DMS53 treated with DMSO at 0.1 percent for 48 hours (cell line): ENCODE data around the gene TBKBP1.
"Not testable (repeated sequence)": the region's sequence is repeated elsewhere in the genome, so short reads cannot be mapped to it uniquely, and the experiment has no call there.

ENCODE experiments used
- DNase-seq: peaks from one replicate; lab custom pipeline; 2025; ENCODE audit not compliant: unreplicated experiment; lab: John Stamatoyannopoulos, UW

TBKBP1 gene

DNA sequence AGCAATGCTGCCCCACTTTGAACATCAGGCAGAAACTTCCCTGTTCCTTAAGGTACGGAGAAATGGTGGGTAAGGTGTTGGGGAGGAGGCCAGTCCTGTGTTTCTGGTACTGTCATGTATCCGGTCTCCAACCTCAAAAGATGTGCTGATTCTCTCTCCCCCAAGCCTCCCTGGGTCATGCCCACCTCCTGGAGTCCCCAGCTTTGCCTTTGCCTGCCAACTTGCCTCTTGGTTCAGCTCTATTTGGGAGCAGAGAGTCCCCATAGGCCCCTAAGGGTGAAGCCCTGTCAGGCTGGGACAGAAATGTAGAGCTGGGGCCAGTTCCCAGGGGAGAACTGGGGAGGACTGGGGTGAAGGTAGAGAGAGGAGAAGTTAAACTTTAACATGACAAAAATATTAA is 37.4 kb downstream of the TBKBP1 start:
- no peak for DNase-seq

DNA sequence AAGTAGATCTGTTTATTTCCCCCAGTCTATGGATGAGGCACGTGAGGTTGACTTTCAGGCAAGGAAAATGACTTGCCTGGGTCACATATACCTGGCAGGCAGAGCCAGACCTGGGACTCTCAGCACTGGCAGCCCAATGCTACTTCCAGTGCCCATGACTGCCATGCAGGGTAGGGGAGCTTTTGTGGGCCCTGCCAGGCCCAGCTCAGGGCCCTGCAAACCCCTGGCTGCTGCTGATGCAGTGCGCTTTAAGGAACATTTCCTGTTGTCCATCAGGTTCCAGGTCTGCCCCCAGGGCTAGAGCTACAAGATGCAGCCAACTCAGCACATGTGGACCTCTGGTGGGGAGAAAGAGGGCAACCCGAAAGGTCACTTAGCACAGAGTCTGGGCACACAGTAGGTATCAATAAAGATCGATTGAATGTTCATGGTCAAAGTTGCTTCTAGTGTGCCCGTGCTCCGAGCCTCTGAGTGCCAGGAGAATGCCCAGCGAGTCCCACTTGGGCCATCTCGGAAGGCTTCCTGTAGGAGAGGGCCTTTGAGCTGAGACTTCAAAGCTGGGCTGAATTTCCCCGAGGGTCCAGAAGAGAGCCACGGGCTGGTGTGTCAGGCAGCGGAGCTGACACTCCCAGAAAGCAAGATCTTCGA is 38.6 kb downstream of the TBKBP1 start:
- DNase-seq: no peak

DNA sequence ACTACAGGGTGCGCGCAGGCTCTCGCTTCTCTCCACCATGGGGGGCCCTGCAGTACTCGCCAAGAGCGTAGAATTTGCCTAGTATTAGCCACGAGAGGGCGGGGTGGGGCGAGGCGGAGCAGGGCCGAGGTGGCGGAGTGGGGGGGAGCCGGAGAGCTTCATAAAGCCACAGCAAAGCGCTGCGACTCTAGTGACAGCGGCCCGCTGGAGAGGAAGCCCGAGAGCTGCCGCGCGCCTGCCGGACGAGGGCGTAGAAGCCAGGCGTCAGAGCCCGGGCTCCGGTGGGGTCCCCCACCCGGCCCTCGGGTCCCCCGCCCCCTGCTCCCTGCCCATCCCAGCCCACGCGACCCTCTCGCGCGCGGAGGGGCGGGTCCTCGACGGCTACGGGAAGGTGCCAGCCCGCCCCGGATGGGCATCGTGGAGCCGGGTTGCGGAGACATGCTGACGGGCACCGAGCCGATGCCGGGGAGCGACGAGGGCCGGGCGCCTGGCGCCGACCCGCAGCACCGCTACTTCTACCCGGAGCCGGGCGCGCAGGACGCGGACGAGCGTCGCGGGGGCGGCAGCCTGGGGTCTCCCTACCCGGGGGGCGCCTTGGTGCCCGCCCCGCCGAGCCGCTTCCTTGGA is 39.2 kb downstream of the TBKBP1 start, which contains the start of gene TBX21:
Gene TBX21 (plus strand): TSS at position 190 of the 627 bp plus-strand sequence. CDS start 219 bp downstream, at position 409.
- DNase-seq: peak; percentile 54

DNA sequence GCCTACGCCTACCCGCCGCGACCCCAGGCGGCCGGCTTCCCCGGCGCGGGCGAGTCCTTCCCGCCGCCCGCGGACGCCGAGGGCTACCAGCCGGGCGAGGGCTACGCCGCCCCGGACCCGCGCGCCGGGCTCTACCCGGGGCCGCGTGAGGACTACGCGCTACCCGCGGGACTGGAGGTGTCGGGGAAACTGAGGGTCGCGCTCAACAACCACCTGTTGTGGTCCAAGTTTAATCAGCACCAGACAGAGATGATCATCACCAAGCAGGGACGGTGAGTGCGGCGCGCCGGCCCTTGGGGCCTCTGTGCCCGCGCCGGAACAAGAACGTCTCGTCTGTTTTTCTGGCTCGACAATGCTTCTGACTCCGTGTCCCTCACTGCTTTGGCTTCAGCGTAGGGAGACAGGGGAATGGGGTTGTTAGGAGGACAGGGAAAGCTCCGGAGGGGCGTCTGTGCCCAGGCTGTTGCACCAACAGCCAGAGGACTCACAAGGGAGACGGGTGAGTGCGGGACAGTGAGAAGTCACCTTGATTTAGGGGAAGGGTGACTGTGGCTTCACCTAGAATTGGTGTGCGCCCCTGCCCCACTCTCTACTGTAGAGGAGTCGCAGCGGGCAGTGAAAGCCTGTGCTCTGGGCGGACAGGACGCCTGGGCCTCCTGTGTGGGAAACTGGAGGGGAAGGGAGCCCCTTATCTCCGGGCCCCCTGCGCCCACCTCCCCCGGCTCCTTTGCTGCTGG is 39.9 kb downstream of the TBKBP1 start:
- no peak for DNase-seq

DNA sequence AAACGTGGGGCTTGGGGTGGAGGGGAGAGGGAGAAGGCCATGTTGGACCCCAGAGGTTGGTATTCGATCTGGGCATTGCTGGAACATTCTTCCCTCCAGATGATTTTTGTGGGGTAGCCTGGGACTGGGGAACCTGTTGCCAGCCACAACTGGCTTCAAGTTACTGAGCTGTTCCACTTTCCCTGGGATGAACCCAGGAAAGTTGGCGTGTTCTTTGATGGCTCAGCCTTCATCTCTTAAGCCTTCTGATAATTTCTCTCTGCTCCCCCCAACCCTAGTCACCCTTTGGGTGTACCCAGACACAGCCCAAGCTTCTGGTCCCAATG is 41.1 kb downstream of the TBKBP1 start:
- no peak for DNase-seq

DNA sequence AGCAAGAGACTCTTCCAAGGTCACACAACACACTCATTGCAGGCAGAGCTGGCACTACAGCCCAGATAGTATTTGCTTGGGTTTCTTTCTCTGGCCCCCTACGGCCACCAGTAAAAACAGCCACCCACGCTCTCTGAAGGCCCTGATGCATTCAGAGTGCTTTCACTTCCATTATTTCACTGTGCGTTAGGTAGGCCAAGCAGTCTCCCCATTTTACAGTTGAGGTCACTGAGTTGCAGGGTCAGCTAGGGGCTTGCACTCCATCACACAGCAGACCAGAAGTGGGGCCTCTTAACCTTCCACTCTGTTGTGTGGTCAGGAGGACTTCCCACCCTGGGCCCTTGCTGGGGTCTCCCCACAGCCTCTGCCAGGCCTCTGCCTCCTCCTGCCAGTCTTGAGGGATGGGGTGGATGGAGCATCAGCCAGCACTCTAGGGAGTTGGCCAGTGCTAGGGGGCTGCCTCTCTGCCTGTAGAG is 41.6 kb downstream of the TBKBP1 start:
- no peak for DNase-seq

DNA sequence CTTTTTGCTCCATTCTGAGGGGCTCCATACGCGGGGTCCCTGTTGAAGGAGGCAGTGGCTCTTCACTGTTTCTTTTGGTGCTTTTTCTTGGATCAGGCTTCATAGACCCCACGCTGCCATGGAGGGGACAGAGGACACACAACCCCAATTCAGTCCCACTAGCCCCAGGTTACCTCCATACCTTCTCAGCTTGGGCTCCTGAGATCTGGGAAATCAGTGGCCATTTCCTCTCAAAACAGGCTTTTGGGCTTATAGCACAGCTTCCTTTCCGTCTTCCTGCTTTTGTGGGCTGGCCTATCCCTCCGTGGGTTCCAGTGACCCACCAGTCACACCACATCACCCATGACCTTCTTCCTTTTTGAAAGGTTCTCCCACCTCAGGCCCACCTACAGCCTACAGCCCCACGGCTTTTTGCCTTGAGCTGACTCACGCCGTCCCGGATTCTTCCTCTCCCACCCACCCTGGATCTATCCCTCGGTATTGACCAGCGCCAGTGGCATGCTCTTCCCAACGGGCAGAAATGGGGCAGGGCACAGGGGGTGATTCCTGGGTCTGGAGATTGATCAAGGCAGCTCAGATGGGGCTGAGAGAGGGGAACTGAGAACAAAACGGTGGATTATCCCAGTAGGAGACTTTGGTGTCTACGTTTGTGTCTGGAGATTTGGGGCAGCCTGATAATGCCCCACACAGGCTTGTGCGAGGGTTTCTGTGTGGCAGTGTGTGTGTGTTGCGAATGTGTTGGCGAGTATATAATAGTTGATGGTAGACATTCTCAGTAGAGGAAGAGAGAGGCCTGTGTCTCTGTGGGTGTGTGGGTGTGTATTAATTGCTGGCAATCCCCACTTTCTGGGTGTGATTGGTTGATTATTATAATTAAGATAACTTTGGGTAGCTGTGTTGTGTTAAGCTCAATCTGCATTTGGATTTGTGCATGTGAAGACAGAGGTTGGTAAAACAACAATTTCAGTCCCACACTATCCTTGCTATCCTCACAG is 42.8 kb downstream of the TBKBP1 start:
- DNase-seq: no peak

DNA sequence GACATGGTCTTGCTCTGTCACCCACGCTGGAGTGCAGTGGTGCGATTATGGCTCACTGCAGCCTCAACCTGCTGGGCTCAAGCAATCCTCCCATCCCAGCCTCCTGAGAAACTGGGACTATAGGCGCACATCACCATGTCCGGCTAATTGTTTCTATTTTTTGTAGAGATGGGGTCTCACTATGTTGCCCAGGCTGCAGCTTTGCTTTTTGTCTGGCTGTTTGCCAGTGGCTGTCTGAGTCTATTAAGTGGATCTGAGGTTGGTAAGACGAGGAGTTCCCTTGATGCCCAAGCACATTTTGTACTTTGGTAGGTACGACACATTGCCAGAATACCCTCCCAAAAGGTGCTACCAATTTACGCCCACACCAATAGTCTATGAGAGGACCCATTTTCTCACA is 44.2 kb downstream of the TBKBP1 start:
- DNase-seq: no peak

DNA sequence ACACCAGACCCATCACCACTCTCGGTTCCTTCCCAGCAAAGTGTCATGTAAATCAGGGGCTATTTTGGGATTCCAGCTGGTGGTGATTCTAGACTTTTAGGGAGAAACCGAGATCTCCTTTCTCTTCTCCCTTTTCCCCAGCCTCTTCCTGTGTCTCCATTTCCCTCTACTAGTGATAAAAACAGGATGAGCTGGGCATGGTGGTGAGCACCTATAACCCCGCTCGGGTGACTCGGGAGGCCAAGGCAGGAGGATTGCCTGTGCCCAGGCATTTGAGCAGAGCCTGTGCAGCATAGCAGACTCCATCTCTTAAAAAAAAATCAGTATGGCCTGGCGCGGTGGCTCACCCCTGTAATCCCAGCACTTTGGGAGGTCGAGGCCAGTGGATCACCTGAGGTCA is 45.2 kb downstream of the TBKBP1 start:
- no peak for DNase-seq

DNA sequence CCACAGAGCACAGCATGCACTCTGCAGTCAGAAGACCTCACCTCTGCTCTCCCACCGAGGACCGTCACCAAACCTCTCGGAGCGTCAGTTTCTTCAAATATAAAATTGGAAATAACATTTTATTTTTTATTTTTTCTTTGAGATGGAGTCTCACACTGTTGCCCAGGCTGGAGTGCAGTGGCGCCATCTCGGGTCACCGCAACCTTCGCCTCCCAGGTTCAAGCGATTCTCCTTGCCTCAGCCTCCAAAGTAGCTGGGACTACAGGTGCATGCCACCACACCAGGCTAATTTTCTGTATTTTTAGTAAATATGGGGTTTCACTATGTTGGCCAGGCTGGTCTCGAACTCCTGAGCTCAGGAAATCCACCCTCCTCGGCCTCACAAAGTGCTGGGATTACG is 46.0 kb downstream of the TBKBP1 start:
- DNase-seq: not testable (repeated sequence)

DNA sequence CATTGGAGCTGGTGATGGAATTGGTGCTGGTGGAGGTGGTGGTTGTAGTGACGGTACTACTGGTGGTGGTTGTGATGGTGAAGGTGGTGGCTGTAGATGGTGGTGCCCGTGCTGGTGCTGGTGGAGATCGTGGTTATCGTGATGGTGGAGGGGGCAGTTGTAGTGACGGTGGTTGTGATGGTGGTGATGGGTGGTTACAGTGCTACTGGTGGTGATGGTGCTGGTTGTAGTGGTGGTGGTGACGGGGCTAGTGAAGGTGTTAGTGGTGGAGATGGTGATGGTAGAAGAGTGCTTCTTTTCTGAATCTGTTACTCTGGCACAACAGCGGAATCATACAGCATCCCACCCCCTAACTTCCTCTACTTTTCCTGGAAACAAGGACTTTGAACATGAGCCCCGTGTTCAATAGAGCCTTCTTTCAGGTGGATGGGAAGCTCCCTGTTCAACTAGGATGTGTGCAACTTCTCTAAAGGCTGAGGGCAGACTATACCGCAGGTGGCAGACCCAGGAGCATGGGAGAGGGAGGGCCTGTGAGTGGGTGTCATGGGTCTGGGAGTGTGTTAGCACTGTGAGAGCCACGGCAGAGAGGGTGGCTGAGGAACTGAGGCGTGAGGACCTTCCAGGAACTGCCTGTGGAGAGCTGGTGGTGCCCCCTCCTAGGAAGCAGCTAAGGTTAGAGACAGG is 47.3 kb downstream of the TBKBP1 start:
- no peak for DNase-seq

DNA sequence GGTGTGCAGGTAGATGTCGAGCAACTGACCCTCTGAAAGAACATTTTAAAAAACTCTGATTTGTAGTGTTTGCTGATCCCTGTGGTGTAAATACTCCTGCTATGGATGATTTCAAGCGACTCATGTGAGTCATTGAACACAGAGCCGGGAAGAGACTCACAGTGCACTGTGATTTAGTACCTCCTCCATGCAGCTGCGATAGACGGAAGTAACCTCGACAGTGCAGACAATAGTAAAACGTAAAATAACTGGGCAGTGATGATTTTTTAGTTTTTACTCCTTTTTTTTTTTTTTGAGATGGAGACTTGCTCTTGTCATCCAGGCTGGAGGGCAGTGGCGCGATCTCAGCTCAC is 47.8 kb downstream of the TBKBP1 start:
- DNase-seq: peak; percentile 82

DNA sequence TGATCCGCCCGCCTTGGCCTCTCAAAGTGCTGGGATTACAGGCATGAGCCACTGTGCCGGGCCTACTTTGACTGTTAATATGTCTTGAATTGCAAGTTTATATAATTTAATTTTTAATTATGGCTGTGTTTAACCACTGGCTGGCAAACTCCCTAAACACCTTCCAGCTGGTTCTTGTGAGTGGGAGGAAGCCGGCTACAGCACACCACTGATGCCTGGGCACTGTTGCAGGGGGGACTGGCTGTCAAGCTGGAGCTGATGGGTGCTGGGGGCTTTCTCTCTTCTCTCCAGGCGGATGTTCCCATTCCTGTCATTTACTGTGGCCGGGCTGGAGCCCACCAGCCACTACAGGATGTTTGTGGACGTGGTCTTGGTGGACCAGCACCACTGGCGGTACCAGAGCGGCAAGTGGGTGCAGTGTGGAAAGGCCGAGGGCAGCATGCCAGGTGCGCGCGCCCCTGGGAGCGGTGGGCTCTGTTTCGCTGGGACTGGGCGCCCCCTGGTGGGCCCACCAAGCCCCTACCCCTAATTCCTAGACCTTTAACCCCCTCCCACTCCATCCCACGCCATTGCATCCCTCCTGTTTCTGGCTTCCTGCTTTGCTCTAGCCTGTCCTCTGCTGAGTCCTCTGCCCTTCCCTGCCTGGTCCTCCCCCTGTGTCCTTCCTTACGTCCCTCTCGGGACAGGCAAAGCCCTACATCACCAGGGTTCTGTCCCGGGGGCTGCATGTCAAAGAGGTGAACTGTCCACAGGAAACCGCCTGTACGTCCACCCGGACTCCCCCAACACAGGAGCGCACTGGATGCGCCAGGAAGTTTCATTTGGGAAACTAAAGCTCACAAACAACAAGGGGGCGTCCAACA is 48.6 kb downstream of the TBKBP1 start:
- DNase-seq: no peak

DNA sequence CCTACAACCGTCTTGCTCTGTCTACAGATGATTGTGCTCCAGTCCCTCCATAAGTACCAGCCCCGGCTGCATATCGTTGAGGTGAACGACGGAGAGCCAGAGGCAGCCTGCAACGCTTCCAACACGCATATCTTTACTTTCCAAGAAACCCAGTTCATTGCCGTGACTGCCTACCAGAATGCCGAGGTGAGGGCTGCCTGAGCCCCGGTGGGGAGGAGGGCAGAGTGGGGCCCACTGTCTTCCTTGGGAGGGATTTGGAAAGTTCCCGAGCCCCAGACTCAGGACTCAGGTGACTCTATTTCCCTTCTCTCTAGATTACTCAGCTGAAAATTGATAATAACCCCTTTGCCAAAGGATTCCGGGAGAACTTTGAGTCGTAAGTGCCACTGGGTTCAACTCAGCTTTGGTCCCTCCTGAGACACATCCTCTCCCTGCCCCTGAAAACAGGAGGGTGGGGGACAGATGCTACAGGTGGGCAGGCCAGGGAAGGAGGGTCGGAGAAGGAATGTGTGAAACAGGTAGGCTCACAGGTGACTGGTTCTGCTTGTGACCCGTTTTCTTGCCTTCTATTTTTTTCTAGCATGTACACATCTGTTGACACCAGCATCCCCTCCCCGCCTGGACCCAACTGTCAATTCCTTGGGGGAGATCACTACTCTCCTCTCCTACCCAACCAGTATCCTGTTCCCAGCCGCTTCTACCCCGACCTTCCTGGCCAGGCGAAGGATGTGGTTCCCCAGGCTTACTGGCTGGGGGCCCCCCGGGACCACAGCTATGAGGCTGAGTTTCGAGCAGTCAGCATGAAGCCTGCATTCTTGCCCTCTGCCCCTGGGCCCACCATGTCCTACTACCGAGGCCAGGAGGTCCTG is 50.4 kb downstream of the TBKBP1 start:
- no peak for DNase-seq

DNA sequence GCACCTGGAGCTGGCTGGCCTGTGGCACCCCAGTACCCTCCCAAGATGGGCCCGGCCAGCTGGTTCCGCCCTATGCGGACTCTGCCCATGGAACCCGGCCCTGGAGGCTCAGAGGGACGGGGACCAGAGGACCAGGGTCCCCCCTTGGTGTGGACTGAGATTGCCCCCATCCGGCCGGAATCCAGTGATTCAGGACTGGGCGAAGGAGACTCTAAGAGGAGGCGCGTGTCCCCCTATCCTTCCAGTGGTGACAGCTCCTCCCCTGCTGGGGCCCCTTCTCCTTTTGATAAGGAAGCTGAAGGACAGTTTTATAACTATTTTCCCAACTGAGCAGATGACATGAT is 51.0 kb downstream of the TBKBP1 start:
- no peak for DNase-seq

DNA sequence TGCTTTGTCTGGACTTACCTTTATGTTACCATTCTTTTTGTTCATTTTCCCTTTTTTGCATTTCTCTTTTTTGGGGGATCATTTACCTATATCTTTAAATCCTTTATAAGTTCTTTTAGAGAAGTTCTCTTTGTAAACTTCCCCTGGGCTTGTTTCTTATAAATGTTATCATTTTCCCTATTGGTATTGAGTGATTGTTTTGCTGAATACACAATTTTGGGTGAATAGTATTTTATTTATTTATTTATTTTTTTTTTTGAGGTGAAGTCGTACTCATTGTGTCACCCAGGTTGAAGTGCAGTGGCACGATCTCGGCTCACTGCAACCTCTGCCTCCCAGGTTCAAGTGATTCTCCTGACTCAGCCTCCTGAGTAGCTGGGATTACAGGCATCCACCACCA is 57.5 kb downstream of the TBKBP1 start:
- DNase-seq: no peak

DNA sequence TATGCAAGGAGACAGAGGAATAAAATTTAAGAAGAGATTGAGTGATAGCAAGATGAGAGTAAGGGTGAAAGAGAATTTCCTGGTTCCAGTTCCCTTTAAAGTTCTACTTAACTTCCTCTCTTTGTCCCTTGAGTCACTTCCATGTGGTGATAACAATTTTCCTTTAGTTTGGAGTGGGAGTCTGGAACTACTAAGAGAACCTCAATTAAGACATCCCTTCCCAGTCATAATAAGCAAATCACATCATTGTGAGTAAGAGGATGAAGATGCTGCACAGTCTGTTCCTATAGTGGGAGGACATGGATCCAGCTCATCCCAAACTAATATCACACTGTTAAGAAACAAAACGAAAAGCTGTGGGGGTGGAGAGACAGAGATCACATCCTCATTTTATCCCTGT is 63.4 kb downstream of the TBKBP1 start:
- no peak for DNase-seq

DNA sequence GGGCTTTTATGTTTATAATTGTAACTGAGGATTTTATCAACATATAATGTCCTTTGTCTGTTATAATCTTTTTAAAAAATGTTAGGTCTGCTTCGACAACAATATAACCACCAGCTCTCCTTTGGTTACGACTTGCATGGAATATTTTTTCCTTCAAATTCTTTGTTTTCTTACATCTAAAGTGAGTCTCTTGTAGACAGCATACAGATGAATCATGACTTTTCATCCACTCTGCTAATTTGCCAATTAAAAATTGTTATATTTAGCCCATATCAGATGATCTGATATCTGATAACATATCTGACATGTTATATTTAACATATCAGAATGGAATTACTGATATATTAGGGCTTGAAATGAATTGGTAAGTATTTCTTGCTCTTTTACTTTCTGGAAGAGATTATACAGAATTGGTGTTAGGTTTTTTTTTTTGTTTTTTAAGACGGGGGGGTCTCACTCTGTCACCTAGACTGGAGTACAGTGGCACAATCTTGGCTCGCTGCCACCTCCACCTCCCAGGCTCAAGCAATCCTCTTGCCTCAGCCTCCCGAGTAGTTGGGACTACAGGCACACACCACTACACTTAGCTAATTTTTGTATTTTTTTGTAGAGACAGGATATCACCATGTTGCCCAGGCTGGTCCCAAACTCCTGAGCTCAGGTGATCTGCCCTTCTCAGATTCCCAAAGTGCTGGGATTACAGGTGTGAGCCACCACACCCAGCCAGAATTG is 66.6 kb downstream of the TBKBP1 start:
- DNase-seq: no peak
